ENCODE results near the gene SUCO. TPM values are rescaled to one million over a fixed set of nuclear protein-coding genes. Genes with fewer than 3 reads are reported as not detected.
A peak's percentile ranks its signal among the peaks of the same experiment; 100 is the strongest.
"Not testable (repeated sequence)": the region's sequence is repeated elsewhere in the genome, so short reads cannot be mapped to it uniquely, and the experiment has no call there.

Gene SUCO
- total and polyA plus RNA-seq, 3 experiments from 2014 or later, result 15.3 to 25.2 (median 25.1) TPM

GRCh38 chr1:172620603-172621002 is 87.7 kb downstream of the SUCO start:
- H3K4me1 Mint-ChIP-seq; H3K4me1 ChIP-seq (ENCODE audit: insufficient read depth, low read length); H3K27ac Mint-ChIP-seq; H3K27me3 Mint-ChIP-seq; H3K4me3 ChIP-seq (ENCODE audit: low read length); H3K27me3 ChIP-seq (ENCODE audit: insufficient read depth, low read length, poor library complexity, severe bottlenecking); H3K4me3 Mint-ChIP-seq; H3K9me3 ChIP-seq (ENCODE audit: low read length); POLR2A ChIA-PET; H3K27ac ChIP-seq (ENCODE audit: low read depth, low read length); H3K36me3 ChIP-seq (ENCODE audit: insufficient read depth, low read length); DNase-seq: not testable (repeated sequence)
- CTCF ChIA-PET, result interaction anchor here (1.9 kb wide), 1 partner anchor 10 kb away, joined by 6 read pairs; no protein-coding TSS in a partner anchor
- Mint-ChIP-seq H3K9me3 (peaks cover 15 to 53% (median 32%) of the 10 kb centered on the region in 5 donors), H3K36me3 (peaks cover 0 to 52% (median 14%) of the 10 kb centered on the region in 3 donors)

- H3K27ac Mint-ChIP-seq, result no peak overlapping the region
- H3K36me3 Mint-ChIP-seq, result peaks cover 0 to 34% (median 7%) of the 10 kb centered on the region in 3 donors
- DNase-seq, result no peak
- H3K4me1 Mint-ChIP-seq, result peaks cover 6 to 19% (median 16%) of the 10 kb centered on the region in 3 donors
- peaks cover 4 to 34% (median 27%) of the 10 kb centered on the region in 5 donors for H3K9me3 Mint-ChIP-seq
- Histone ChIP-seq H3K9me3 (ENCODE audit: low read length) (peaks cover 5% of the 10 kb centered on the region), H3K36me3 (ENCODE audit: insufficient read depth, low read length) (no peaks in the 10 kb centered on the region), H3K27ac (ENCODE audit: low read depth, low read length) (no peak overlapping the region), H3K27me3 (ENCODE audit: insufficient read depth, low read length, poor library complexity, severe bottlenecking) (no peaks in the 10 kb centered on the region), H3K4me1 (ENCODE audit: insufficient read depth, low read length) (peaks cover 10% of the 10 kb centered on the region), H3K4me3 (ENCODE audit: low read length) (no peak overlapping the region)
- POLR2A ChIA-PET, result no interaction called here
- CTCF ChIA-PET, result no interaction called here
- H3K4me3 Mint-ChIP-seq, result no peak overlapping the region
- peaks cover 0 to 2% of the 10 kb centered on the region in 2 donors for H3K27me3 Mint-ChIP-seq
Observed at GRCh38 chr1:172622541-172622940, 89.6 kb downstream of the SUCO start.

- H3K4me1 Mint-ChIP-seq, result peaks cover 16 to 31% (median 25%) of the 10 kb centered on the region in 3 donors
- no peak for DNase-seq
- no peak overlapping the region for H3K4me3 ChIP-seq (ENCODE audit: low read length)
- ChIA-PET CTCF (no interaction called here), POLR2A (no interaction called here)
- H3K9me3 Mint-ChIP-seq, result peaks cover 3 to 28% (median 24%) of the 10 kb centered on the region in 5 donors
- no peaks in the 10 kb centered on the region for H3K27me3 ChIP-seq (ENCODE audit: insufficient read depth, low read length, poor library complexity, severe bottlenecking)
- no peak overlapping the region for H3K4me3 Mint-ChIP-seq
- H3K27ac Mint-ChIP-seq, result peak overlapping the region in 1 of 8 donors; percentile 18
- H3K27me3 Mint-ChIP-seq, result peaks cover 0 to 2% of the 10 kb centered on the region in 2 donors
- peaks cover 22% of the 10 kb centered on the region for H3K4me1 ChIP-seq (ENCODE audit: insufficient read depth, low read length)
- H3K36me3 ChIP-seq (ENCODE audit: insufficient read depth, low read length), result no peaks in the 10 kb centered on the region
- H3K9me3 ChIP-seq (ENCODE audit: low read length), result peaks cover 5% of the 10 kb centered on the region
- H3K36me3 Mint-ChIP-seq, result peaks cover 0 to 23% (median 4%) of the 10 kb centered on the region in 3 donors
- no peak overlapping the region for H3K27ac ChIP-seq (ENCODE audit: low read depth, low read length)
Observed at GRCh38 chr1:172623748-172624147, 90.8 kb downstream of the SUCO start.

- no peak overlapping the region for H3K4me3 Mint-ChIP-seq
- Histone ChIP-seq H3K36me3 (ENCODE audit: insufficient read depth, low read length) (no peaks in the 10 kb centered on the region), H3K9me3 (ENCODE audit: low read length) (no peaks in the 10 kb centered on the region), H3K4me3 (ENCODE audit: low read length) (no peak overlapping the region), H3K4me1 (ENCODE audit: insufficient read depth, low read length) (peaks cover 22% of the 10 kb centered on the region), H3K27me3 (ENCODE audit: insufficient read depth, low read length, poor library complexity, severe bottlenecking) (no peaks in the 10 kb centered on the region), H3K27ac (ENCODE audit: low read depth, low read length) (no peak overlapping the region)
- no peak overlapping the region for H3K27ac Mint-ChIP-seq
- H3K4me1 Mint-ChIP-seq, result peaks cover 26 to 56% (median 40%) of the 10 kb centered on the region in 3 donors
- peaks cover 0 to 5% (median 2%) of the 10 kb centered on the region in 5 donors for H3K9me3 Mint-ChIP-seq
- POLR2A ChIA-PET, result interaction anchor here (0.6 kb wide), 1 partner anchor 167 kb away, joined by 6 read pairs; no protein-coding TSS in a partner anchor
- no peaks in the 10 kb centered on the region for H3K36me3 Mint-ChIP-seq
- CTCF ChIA-PET, result interaction anchor here (1.7 kb wide), 1 partner anchor 12 kb away, joined by 4 read pairs; no protein-coding TSS in a partner anchor
- no peaks in the 10 kb centered on the region for H3K27me3 Mint-ChIP-seq
- no peak for DNase-seq
Observed at GRCh38 chr1:172626845-172627244, 93.9 kb downstream of the SUCO start.

- CTCF ChIA-PET, result interaction anchor here (0.8 to 2.2 kb wide), 4 partner anchors 10 to 92 kb away, joined by 3 to 8 read pairs (median 4); no protein-coding TSS in a partner anchor
- Histone ChIP-seq H3K36me3 (ENCODE audit: insufficient read depth, low read length) (no peaks in the 10 kb centered on the region), H3K9me3 (ENCODE audit: low read length) (no peaks in the 10 kb centered on the region), H3K4me3 (ENCODE audit: low read length) (no peak overlapping the region), H3K4me1 (ENCODE audit: insufficient read depth, low read length) (peaks cover 22% of the 10 kb centered on the region), H3K27ac (ENCODE audit: low read depth, low read length) (no peak overlapping the region), H3K27me3 (ENCODE audit: insufficient read depth, low read length, poor library complexity, severe bottlenecking) (no peaks in the 10 kb centered on the region)
- Mint-ChIP-seq H3K36me3 (peaks cover 0 to 2% (median 0%) of the 10 kb centered on the region in 3 donors), H3K9me3 (no peaks in the 10 kb centered on the region), H3K4me3 (peak overlapping the region in 6 of 7 donors; percentile 50 to 81 (median 59)), H3K27ac (peak overlapping the region in 5 of 8 donors; percentile 15 to 71 (median 33)), H3K4me1 (peaks cover 28 to 62% (median 46%) of the 10 kb centered on the region in 3 donors), H3K27me3 (no peaks in the 10 kb centered on the region)
- DNase-seq, result peak in 1 of 5 donors; percentile 22
- POLR2A ChIA-PET, result interaction anchor here (0.6 kb wide), 1 partner anchor 43 kb away, joined by 3 read pairs; no protein-coding TSS in a partner anchor
Observed at GRCh38 chr1:172627702-172628101, 94.8 kb downstream of the SUCO start.

- Mint-ChIP-seq H3K27ac (peak overlapping the region in 1 of 8 donors; percentile 71), H3K4me3 (no peak overlapping the region), H3K27me3 (no peaks in the 10 kb centered on the region), H3K9me3 (no peaks in the 10 kb centered on the region), H3K4me1 (peaks cover 28 to 62% (median 46%) of the 10 kb centered on the region in 3 donors), H3K36me3 (peaks cover 0 to 2% (median 0%) of the 10 kb centered on the region in 3 donors)
- Histone ChIP-seq H3K36me3 (ENCODE audit: insufficient read depth, low read length) (no peaks in the 10 kb centered on the region), H3K4me1 (ENCODE audit: insufficient read depth, low read length) (peaks cover 22% of the 10 kb centered on the region), H3K27me3 (ENCODE audit: insufficient read depth, low read length, poor library complexity, severe bottlenecking) (no peaks in the 10 kb centered on the region), H3K27ac (ENCODE audit: low read depth, low read length) (no peak overlapping the region), H3K9me3 (ENCODE audit: low read length) (no peaks in the 10 kb centered on the region), H3K4me3 (ENCODE audit: low read length) (no peak overlapping the region)
- ChIA-PET POLR2A (no interaction called here), CTCF (interaction anchor here (0.8 to 2.2 kb wide), 5 partner anchors 9 to 91 kb away, joined by 3 to 8 read pairs (median 4); no protein-coding TSS in a partner anchor)
- no peak for DNase-seq
Observed at GRCh38 chr1:172628401-172628800, 95.5 kb downstream of the SUCO start.

GRCh38 chr1:172629170-172629569 is 96.2 kb downstream of the SUCO start:
- H3K4me1 Mint-ChIP-seq, result peaks cover 28 to 62% (median 46%) of the 10 kb centered on the region in 3 donors
- Histone ChIP-seq H3K9me3 (ENCODE audit: low read length) (no peaks in the 10 kb centered on the region), H3K36me3 (ENCODE audit: insufficient read depth, low read length) (no peaks in the 10 kb centered on the region), H3K27me3 (ENCODE audit: insufficient read depth, low read length, poor library complexity, severe bottlenecking) (no peaks in the 10 kb centered on the region), H3K4me3 (ENCODE audit: low read length) (no peak overlapping the region), H3K4me1 (ENCODE audit: insufficient read depth, low read length) (peaks cover 22% of the 10 kb centered on the region), H3K27ac (ENCODE audit: low read depth, low read length) (no peak overlapping the region)
- peaks cover 0 to 2% (median 0%) of the 10 kb centered on the region in 3 donors for H3K36me3 Mint-ChIP-seq
- H3K9me3 Mint-ChIP-seq, result no peaks in the 10 kb centered on the region
- POLR2A ChIA-PET, result no interaction called here
- no peak for DNase-seq
- no peaks in the 10 kb centered on the region for H3K27me3 Mint-ChIP-seq
- CTCF ChIA-PET, result interaction anchor here (1.0 to 2.2 kb wide), 4 partner anchors 8 to 13 kb away, joined by 3 to 8 read pairs (median 3); no protein-coding TSS in a partner anchor
- peak overlapping the region in 1 of 8 donors; percentile 25 for H3K27ac Mint-ChIP-seq
- no peak overlapping the region for H3K4me3 Mint-ChIP-seq

- H3K4me3 Mint-ChIP-seq, result peak overlapping the region in 2 of 7 donors; percentile 22 to 30
- H3K9me3 Mint-ChIP-seq, result no peaks in the 10 kb centered on the region
- no peaks in the 10 kb centered on the region for H3K27me3 Mint-ChIP-seq
Observed at GRCh38 chr1:172629638-172630037, 96.7 kb downstream of the SUCO start.

More at GRCh38 chr1:172629638-172630037, 96.7 kb downstream of the SUCO start:
- Mint-ChIP-seq H3K27ac (peak overlapping the region in 1 of 8 donors; percentile 37), H3K36me3 (peaks cover 0 to 2% (median 0%) of the 10 kb centered on the region in 3 donors), H3K4me1 (peaks cover 28 to 62% (median 46%) of the 10 kb centered on the region in 3 donors)
- ChIA-PET CTCF (interaction anchor here (0.8 to 2.2 kb wide), 5 partner anchors 8 to 31 kb away, joined by 3 to 8 read pairs (median 3); no protein-coding TSS in a partner anchor), POLR2A (no interaction called here)
- DNase-seq, result no peak
- H3K9me3 ChIP-seq (ENCODE audit: low read length), result no peaks in the 10 kb centered on the region
- H3K27me3 ChIP-seq (ENCODE audit: insufficient read depth, low read length, poor library complexity, severe bottlenecking), result no peaks in the 10 kb centered on the region
- no peak overlapping the region for H3K4me3 ChIP-seq (ENCODE audit: low read length)
- H3K4me1 ChIP-seq (ENCODE audit: insufficient read depth, low read length), result peaks cover 22% of the 10 kb centered on the region
- H3K27ac ChIP-seq (ENCODE audit: low read depth, low read length), result no peak overlapping the region
- H3K36me3 ChIP-seq (ENCODE audit: insufficient read depth, low read length), result no peaks in the 10 kb centered on the region

All from CD8-positive, alpha-beta memory T cell (primary cell).